HTR-8/SVneo (cell line): Measurements from ENCODE around the gene RFXANK.
A peak's percentile ranks its signal among the peaks of the same experiment; 100 is the strongest.
"Not testable (repeated sequence)": the region's sequence is repeated elsewhere in the genome, so short reads cannot be mapped to it uniquely, and the experiment has no call there.

Experiments used
- DNase-seq: peaks from one replicate; pipeline ENCODE4 v3.0.0; 2011; ENCODE audit warnings: low spot score, mixed read lengths; ENCODE audit not compliant: insufficient read length
- FAIRE-seq: peaks from 2 replicates; lab custom pipeline; 2011; peaks lifted over from hg19 to GRCh38; lab: Jason Lieb, UNC

Gene RFXANK

DNA sequence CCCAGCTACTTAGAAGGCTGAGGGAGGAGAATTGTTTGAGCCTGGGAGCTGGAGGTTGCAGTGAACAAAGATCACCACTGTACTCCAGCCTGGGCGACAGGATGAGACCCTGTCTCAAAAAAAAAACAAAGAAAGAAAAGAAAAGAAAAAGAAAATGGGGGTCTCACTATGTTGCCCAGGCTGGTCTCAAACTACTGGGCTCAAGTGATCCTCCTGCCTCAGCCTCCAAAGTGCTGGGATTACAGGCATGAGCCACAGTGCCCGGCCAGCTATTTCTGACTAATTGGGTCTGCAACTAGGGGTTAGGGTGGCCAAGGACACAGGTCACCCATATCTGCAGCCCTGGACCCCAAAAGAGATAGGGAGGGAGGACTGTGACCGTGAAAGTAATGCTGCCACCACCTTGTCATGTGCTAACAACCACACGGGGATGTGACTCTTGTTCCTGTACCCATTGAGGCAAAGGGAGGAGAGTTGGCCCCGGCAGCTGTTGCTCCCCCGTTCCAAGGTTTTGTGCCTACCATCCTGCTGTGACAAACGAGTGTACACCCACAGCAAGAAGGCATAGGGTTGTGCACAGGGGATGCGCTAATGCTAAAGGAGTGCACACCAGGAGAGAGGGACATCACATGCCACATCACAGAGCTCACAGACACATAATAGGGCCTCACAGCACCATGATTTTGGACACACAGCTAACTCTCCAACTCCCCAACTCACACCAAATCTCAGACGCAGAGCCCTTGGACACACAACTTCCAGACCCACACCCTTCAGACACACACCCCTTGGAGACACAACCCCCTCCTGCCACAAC is 22.6 kb upstream of the RFXANK start:
- DNase-seq, result no peak
- peak; percentile 84 for FAIRE-seq

GRCh38 chr19:19170053-19170872 is 21.8 kb upstream of the RFXANK start, which contains the start of gene MEF2B:
Gene MEF2B, minus strand, starts transcription at chr19:19170263. Its CDS starts 19,528 bp downstream, at chr19:19150735.
- no peak for FAIRE-seq
- no peak for DNase-seq

DNA sequence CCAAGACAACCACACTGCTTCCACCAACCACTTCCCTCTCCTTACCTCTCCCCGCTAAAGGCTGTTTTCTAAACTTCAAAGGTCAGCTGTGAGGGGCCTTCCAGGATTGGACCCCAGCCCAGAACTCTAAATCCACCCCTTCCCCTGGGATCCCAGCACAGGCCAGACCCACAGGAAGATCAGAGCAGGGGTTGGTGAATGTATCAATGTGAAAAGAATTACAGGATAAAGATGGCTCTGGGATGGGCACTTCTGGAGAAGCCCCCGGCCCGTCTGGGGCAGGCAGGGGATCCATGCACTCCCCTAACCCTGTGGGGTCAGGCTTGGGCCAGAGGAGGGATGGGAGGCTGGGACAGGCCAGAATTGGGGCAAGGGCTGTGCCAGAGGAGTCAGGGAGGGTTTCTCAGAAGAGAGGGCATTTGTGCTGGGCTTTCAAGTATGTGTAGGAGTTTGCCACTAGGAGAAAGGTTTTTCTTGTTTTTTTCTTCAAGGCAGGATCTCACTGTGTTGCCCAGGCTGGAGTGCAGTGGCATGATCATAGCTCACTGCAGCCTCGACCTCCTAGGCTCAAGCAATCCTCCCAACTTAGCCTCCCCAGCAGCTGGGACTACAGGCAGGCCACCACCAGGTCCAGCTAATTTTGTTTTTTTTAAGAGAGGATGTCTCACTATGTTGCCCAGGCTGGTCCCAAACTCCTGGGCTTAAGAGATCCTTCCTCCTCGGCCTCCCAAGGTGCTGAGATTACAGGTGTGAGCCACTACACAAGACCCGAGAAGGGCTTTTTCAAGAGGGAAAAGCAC is 21.0 kb upstream of the RFXANK start:
- DNase-seq, result no peak
- no peak for FAIRE-seq

DNA sequence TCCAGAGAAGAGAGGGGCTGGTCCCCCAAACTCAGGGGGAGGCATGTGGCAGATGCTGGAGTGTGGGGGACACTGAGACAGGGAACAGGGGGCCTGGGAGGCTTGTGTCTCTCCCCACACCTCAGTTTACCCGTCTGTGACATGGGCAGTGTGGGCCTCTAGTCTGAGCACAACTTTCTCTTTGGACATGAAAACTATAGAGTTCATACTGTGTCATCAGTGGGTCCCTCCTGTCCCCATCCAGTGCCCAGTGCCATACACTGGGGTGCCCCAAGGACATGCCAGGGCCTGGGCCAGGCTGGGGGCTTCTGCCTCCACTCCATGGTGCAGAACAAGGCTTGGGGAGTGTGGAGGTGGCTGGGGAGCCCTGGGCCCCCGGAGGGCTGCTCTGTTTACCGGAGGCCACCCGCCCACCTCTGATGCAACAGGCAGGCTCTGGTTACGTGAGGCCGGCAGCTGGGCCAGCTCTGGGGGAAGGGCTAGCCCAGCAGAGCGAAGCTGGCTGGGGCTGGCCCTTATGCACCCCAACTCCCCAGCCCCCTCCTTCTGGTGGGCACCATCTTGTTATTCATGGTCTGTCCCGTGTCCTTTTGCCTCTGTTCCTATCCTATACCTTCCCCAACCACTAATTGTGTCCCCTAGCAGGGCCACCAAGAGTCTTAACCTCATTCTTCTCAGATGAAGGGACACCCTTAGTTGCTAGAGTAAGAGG is 20.1 kb upstream of the RFXANK start:
- DNase-seq, result peak; percentile 50
- FAIRE-seq, result no peak

DNA sequence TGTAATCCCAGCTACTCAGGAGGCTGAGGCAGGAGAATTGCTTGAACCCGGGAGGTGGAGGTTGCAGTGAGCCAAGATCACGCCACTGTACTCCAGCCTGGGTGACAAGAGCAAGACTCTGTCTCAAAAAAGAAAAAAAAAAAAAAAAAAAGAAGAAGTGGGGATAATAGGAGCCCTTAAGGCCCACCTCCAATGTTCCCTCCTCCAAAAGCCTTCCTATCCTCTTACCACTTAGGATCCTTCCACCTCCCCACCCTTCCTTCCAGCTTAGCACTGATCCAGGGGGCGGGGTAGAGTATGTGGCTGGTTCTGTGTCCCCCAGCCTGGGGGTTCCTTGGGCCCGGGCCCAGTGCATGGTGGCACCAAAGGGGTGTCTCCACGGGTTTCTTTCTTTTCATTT is 18.8 kb upstream of the RFXANK start:
- not testable (repeated sequence) for DNase-seq, FAIRE-seq

DNA sequence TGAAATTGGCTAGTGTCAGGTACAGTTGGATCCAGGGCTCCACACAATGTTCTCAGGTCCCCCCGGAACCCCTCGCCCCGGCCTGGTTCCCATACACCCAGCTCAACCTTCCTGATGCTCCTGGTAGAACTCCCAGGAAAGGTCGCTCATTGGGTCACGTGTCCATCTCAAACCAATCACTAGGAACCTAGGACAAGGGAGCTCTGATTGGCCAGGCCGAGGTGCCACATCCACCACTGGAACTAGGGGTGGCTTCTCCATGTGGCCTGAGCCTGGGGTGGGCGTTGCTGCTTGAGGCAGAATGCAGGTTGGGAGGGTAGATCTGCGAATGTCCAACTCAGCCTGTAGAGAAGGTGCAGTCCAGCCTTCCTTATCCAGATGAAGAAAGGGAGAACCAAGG is 15.1 kb upstream of the RFXANK start:
- DNase-seq (no peak), FAIRE-seq (no peak)

DNA sequence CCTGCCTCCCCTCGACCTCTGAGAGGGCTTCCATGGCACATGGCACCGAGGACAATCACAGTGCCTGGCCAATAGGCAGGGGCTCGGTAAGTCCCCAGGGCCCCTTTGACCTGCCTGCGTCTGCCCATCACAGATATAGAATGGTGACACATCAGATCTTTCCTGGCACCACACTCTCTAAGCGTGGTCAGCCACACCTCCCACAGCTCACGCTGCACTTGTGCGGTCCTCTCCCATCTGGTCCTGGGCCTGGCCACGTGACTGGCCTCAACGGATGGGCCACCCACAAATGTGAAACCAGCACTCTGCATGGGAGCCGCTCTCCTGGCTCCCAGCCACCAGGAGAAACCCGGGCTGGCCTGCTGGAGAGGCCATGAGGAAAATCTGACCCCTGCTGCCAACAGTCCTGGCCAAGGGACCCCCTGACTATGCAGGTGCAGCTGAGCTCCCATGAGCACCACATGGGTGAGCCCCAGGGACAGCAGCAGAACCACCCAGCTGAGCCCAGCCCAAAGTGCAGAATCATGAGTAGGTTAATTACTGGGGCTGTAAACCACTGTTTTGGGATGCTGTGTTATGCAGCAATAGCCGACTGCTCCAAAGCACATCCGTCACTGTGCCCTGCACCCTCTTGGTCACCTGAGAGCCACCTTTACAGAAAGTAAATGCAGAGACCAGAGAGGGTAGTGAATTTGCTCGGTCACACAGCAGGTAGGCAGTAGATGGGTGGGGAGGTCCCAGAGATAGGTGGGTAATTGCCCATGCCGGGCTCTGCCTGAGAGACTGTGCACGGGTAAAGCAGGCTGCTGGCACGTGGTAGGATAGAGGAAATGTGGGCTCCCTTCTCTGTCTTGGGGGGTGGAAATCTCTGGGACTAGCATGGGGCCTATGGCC is 12.3 kb upstream of the RFXANK start:
- FAIRE-seq (no peak), DNase-seq (no peak)

- DNase-seq (no peak), FAIRE-seq (no peak)
These were observed 10.5 kb upstream of the RFXANK start for GRCh38 chr19:19181488-19181998.

GRCh38 chr19:19185853-19186740 is 6.0 kb upstream of the RFXANK start:
- DNase-seq, result no peak
- peak; percentile 20 for FAIRE-seq

DNA sequence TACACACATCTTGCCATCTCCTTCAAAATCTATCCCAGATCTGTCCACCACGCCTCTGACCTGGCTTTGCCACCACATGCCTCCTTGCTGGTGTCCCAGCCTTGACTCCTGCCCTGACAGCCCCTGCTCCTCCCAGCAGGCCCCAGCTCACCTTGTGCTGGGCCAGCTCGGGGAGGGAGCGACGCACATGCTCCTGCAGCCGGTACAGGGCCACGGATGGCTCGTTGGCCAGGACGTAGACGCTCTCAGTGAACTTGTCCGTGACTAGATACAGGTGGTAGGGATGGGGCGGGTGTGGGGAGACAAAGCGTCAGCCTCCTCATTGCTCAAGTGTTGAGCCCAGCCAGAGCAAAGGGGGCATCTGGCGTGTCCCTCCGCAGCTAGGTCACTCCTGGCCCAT is 5.3 kb upstream of the RFXANK start:
- FAIRE-seq (peak; percentile 46), DNase-seq (no peak)

- FAIRE-seq, result no peak
- DNase-seq, result no peak
These were observed 335 bp upstream of the RFXANK start for GRCh38 chr19:19191768-19192077.

DNA sequence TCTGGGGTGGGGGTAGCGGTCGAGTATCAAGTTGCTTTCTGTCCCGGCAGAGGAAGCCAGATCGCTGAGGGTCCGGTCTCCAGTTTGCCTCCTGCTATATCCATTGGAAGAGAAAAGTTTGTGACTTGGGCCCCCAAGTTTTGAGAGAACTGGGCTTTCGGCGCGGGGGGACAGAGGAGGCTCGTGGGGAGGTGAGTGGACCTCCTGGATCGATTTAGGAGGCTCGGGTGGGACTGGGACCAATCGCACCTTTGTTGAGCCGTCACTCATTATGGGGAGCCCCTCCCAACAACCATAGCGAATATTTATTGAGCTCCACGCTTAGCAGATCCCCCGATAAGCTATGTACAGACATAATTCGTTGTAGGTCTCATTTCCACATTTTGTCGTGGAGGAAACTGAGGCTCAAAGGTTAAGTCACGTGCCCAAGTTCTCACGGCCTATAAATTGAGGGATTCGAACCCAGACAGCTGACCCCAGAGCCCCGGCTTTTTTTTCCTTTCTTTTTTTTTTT is 909 bp downstream of the RFXANK start:
- DNase-seq, result no peak
- no peak for FAIRE-seq

GRCh38 chr19:19193926-19194325 is 1.9 kb downstream of the RFXANK start:
- FAIRE-seq (no peak), DNase-seq (no peak)

DNA sequence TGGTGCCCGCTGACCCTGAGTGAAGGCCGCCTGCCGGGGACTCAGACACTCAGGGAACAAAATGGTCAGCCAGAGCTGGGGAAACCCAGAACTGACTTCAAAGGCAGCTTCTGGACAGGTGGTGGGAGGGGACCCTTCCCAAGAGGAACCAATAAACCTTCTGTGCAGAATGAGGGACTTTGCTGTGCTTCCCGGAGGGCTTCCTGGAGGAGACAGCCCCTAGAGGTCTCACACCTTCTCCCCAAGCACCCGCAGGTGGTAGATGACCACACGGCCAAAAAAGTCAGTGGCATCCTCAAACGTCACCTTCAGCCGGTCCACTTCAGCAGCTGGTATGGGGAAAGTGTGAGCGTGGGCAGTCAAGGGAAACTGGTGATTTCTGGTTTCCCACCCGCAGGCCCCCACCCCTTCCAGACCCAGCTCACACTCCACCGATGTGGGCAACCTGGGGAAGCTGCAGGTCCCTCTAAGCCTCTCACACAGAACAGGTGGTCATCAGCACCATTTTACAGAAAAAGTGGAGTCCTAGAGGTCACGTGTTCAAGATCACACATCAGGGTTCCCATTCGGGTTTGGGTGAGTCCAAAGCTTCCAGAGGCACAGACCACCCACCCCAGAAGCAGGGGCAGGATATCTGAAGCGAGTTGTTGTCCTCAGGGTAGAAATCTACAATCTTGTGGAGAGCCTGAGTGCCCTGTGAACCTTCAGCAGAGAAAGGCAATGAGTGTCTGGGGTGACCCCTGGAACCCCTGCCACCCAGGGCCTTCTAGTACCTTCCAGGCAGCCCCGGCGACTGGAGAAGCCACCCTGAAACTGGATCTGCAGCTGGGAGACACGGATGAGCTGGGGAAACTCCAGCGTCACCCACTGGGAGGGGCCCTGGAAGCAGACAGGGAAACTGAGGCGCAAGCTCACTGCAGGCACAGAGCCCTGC is 9.9 kb downstream of the RFXANK start:
- DNase-seq, result no peak
- peak; percentile 31 for FAIRE-seq

- no peak for FAIRE-seq
- DNase-seq, result no peak
These were observed 10.6 kb downstream of the RFXANK start for GRCh38 chr19:19202707-19203011.

GRCh38 chr19:19203012-19203856 is 11.2 kb downstream of the RFXANK start, which contains the start of gene NR2C2AP:
Gene NR2C2AP, minus strand, starts transcription at chr19:19203414. Its CDS starts 354 bp downstream, at chr19:19203060.
- FAIRE-seq (no peak), DNase-seq (peak; percentile 97)
